ENCODE measurements around the gene PCDHGB2.
A peak's percentile ranks its signal among the peaks of the same experiment; 100 is the strongest.

Gene PCDHGB2

DNA sequence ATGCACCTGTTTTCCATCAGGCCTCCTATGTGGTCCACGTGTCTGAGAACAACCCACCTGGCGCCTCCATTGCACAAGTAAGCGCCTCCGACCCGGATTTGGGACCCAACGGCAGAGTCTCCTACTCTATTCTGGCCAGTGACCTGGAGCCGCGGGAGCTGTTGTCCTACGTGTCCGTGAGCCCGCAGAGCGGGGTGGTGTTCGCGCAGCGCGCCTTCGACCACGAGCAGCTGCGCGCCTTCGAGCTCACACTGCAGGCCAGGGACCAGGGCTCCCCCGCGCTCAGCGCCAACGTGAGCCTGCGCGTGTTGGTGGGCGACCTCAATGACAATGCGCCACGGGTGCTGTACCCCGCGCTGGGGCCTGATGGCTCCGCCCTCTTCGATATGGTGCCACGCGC, 8.2 kb upstream of the PCDHGB2 start:
- Histone ChIP-seq H3K36me3 (replicated peaks) (no peaks in the 10 kb centered on the region), H3K27me3 (replicated peaks) (no peaks in the 10 kb centered on the region), H3K27ac (no peak overlapping the region), H3K4me3 (ENCODE audit: low read depth, low read length) (no peak overlapping the region)
- TF ChIP-seq, protein P1, sequence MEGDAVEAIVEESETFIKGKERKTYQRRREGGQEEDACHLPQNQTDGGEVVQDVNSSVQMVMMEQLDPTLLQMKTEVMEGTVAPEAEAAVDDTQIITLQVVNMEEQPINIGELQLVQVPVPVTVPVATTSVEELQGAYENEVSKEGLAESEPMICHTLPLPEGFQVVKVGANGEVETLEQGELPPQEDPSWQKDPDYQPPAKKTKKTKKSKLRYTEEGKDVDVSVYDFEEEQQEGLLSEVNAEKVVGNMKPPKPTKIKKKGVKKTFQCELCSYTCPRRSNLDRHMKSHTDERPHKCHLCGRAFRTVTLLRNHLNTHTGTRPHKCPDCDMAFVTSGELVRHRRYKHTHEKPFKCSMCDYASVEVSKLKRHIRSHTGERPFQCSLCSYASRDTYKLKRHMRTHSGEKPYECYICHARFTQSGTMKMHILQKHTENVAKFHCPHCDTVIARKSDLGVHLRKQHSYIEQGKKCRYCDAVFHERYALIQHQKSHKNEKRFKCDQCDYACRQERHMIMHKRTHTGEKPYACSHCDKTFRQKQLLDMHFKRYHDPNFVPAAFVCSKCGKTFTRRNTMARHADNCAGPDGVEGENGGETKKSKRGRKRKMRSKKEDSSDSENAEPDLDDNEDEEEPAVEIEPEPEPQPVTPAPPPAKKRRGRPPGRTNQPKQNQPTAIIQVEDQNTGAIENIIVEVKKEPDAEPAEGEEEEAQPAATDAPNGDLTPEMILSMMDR (IDR thresholded peaks at IDR 0.05; ENCODE audit: low read depth, low read length, missing control alignments), result no peak
- DNase-seq, result no peak
- in situ Hi-C loops (cut with HindIII; ENCODE audit: low pct_ligation_motif_present, low sequenced_read_pairs), result no loop called here

DNA sequence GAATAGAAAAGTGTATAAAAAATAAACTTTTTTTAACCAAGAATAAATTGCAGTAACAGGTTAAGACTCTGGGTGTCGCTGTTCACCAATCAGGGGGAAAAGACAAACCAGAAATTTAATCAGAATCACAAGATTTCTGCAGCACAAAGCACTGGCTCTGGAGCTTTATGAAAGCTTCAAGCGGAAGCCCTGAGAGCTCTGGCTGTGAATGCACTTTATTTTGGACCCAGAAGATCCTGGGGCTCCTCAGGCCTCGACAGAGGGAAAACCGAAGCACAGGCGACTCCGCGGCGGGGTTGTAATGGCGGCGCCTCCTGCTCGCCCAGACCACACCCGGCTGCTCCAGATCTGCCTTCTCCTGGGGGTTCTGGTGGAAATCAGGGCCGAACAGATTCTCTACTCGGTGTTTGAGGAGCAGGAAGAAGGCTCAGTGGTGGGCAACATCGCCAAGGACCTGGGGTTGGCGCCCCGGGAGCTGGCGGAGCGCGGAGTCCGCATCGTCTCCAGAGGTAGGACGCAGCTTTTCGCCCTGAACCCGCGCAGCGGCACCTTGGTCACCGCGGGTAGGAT, 4.8 kb upstream of the PCDHGB2 start, which contains the start of gene PCDHGA4:
PCDHGA4 (plus strand) TSS at position 122 of the 570 bp plus-strand sequence; CDS start at position 209, 87 bp downstream.
- Histone ChIP-seq H3K27ac (no peak within 1 kb of the TSS), H3K27me3 (replicated peaks) (no peaks in the 10 kb centered on the region), H3K4me3 (ENCODE audit: low read depth, low read length) (peak within 1 kb of the TSS; percentile 31), H3K36me3 (replicated peaks) (no peaks in the 10 kb centered on the region)
- in situ Hi-C loops (cut with HindIII; ENCODE audit: low pct_ligation_motif_present, low sequenced_read_pairs), result no loop called here
- no peak for DNase-seq
- TF ChIP-seq, protein P1 (IDR thresholded peaks at IDR 0.05; ENCODE audit: low read depth, low read length, missing control alignments), result peak; percentile 37

DNA sequence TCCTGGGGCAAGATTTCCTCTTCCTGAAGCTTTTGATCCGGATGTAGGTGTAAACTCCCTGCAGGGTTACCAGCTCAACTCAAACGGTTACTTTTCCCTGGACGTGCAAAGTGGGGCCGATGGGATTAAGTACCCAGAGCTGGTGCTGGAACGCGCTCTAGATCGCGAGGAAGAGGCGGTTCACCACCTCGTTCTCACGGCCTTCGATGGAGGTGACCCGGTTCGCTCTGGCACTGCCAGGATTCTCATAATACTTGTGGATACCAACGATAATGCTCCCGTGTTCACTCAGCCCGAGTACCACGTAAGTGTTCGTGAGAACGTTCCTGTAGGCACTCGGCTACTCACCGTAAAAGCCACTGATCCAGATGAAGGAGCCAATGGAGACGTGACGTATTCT, 4.2 kb upstream of the PCDHGB2 start:
- in situ Hi-C loops (cut with HindIII; ENCODE audit: low pct_ligation_motif_present, low sequenced_read_pairs), result no loop called here
- TF ChIP-seq, protein P1 (IDR thresholded peaks at IDR 0.05; ENCODE audit: low read depth, low read length, missing control alignments), result no peak
- Histone ChIP-seq H3K27ac (no peak overlapping the region), H3K27me3 (replicated peaks) (no peaks in the 10 kb centered on the region), H3K4me3 (ENCODE audit: low read depth, low read length) (no peak overlapping the region), H3K36me3 (replicated peaks) (no peaks in the 10 kb centered on the region)
- DNase-seq, result no peak

DNA sequence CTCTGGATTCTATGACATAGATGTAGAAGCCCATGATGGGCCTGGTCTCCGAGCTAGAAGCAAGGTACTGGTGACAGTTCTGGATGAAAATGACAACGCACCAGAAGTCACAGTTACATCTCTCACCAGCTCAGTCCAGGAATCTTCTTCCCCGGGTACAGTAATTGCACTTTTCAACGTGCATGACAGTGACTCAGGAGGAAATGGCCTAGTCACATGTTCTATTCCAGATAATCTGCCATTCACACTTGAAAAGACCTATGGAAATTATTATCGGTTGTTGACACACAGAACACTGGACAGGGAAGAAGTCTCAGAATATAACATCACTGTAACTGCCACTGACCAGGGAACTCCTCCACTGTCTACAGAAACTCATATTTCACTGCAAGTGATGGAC, 3.7 kb upstream of the PCDHGB2 start:
- Histone ChIP-seq H3K27ac (no peak overlapping the region), H3K27me3 (replicated peaks) (no peaks in the 10 kb centered on the region), H3K36me3 (replicated peaks) (no peaks in the 10 kb centered on the region), H3K4me3 (ENCODE audit: low read depth, low read length) (no peak overlapping the region)
- TF ChIP-seq, protein P1 (IDR thresholded peaks at IDR 0.05; ENCODE audit: low read depth, low read length, missing control alignments), result no peak
- no peak for DNase-seq
- in situ Hi-C loops (cut with HindIII; ENCODE audit: low pct_ligation_motif_present, low sequenced_read_pairs), result no loop called here

DNA sequence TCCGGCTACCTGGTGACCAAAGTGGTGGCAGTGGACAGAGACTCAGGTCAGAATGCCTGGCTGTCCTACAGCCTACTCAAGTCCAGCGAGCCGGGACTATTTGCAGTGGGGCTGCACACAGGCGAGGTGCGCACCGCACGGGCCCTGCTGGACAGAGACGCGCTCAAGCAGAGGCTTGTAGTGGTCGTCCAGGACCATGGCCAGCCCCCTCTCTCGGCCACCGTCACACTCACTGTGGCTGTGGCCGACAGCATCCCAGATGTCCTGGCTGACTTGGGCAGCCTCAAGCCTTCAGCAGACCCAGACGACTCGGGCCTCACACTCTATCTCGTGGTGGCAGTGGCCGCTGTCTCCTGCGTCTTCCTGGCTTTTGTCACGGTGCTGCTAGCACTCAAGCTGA, 2.8 kb upstream of the PCDHGB2 start:
- DNase-seq, result no peak
- in situ Hi-C loops (cut with HindIII; ENCODE audit: low pct_ligation_motif_present, low sequenced_read_pairs), result no loop called here
- Histone ChIP-seq H3K4me3 (ENCODE audit: low read depth, low read length) (no peak overlapping the region), H3K27ac (no peak overlapping the region), H3K27me3 (replicated peaks) (no peaks in the 10 kb centered on the region), H3K36me3 (replicated peaks) (no peaks in the 10 kb centered on the region)
- TF ChIP-seq, protein P1 (IDR thresholded peaks at IDR 0.05; ENCODE audit: low read depth, low read length, missing control alignments), result no peak

DNA sequence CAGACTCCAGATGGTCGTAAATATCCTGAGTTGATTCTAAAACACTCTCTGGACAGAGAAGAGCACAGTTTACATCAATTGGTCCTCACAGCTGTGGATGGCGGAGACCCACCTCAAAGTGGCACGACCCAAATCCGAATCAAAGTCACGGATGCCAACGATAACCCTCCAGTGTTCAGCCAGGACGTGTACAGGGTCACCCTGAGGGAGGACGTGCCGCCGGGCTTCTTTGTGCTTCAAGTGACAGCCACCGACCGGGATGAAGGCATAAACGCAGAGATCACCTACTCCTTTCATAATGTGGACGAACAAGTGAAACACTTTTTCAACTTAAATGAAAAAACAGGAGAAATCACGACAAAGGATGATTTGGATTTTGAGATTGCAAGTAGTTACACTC, 891 bp downstream of the PCDHGB2 start:
- no peak overlapping the region for H3K4me3 ChIP-seq (ENCODE audit: low read depth, low read length)
- peaks cover 5% of the 10 kb centered on the region for H3K27me3 ChIP-seq (replicated peaks)

More for the DNA sequence above, 891 bp downstream of the PCDHGB2 start:
- in situ Hi-C loops (cut with HindIII; ENCODE audit: low pct_ligation_motif_present, low sequenced_read_pairs), result no loop called here
- H3K27ac ChIP-seq, result no peak overlapping the region
- no peak for DNase-seq
- TF ChIP-seq, protein P1 (IDR thresholded peaks at IDR 0.05; ENCODE audit: low read depth, low read length, missing control alignments), result no peak
- no peaks in the 10 kb centered on the region for H3K36me3 ChIP-seq (replicated peaks)
